Right lobe of liver (tissue), 4 donors: ENCODE results near the gene CCDC170.

Source experiments
- POLR2A ChIP-seq: fragments of 450-650 bp; IDR thresholded peaks from one replicate; pipeline ENCODE4 v1.6.1; 2017; ENCODE audit warnings: antibody characterized with exemption, mild to moderate bottlenecking
- TF ChIP-seq, protein P1 (sequence below), 4 donors: fragments of 200-600 bp in 3 of 4; fragments of 450-650 bp in 1 of 4; IDR thresholded peaks; one replicate each; pipeline versions ENCODE4 v1.5.1 to v1.8.0; 2016 to 2022; ENCODE audit warnings: antibody characterized with exemption in 4 of 4, mild to moderate bottlenecking in 2 of 4
- donor health status: DM: no; HTN: no; CAD: no.
- donor health status: DM: no; HTN: no; CAD: no.
- donor health status: DM: no; HTN: yes; CAD: no.

DNA sequence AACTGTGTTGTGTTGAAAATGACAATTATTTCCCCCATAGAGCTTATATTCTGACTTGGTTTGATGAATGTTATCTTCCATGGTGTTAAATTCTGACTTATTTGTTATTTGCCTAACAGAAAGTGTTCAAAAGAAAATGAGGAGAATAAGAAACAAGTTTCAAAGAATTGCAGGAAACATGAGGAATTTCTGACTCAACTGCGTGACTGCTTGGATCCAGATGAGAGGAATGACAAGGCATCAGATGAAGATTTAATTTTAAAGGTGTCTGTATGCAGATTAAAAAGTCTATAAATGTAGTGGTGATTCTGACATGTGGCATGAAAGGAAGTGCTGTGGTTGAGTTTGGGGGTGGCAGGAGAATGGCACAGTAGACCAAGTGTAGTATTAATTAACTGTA is 50.6 kb downstream of the CCDC170 start:
- TF ChIP-seq POLR2A = no peak
- TF ChIP-seq, protein P1, sequence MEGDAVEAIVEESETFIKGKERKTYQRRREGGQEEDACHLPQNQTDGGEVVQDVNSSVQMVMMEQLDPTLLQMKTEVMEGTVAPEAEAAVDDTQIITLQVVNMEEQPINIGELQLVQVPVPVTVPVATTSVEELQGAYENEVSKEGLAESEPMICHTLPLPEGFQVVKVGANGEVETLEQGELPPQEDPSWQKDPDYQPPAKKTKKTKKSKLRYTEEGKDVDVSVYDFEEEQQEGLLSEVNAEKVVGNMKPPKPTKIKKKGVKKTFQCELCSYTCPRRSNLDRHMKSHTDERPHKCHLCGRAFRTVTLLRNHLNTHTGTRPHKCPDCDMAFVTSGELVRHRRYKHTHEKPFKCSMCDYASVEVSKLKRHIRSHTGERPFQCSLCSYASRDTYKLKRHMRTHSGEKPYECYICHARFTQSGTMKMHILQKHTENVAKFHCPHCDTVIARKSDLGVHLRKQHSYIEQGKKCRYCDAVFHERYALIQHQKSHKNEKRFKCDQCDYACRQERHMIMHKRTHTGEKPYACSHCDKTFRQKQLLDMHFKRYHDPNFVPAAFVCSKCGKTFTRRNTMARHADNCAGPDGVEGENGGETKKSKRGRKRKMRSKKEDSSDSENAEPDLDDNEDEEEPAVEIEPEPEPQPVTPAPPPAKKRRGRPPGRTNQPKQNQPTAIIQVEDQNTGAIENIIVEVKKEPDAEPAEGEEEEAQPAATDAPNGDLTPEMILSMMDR (IDR thresholded peaks at IDR 0.05) = no peak
